Left hindlimb (tissue), 1 donor: ENCODE measurements around the gene ZNF580.

Experiments used
- DNase-seq: peaks from one replicate; pipeline ENCODE4 v3.0.0-alpha.2; 2018

Gene ZNF580

GRCh38 chr19:55647732-55648584, 7.2 kb downstream of the ZNF580 start, which contains the start of gene CCDC106:
TSS of gene CCDC106 (plus strand) at chr19:55648212. CDS start at chr19:55649047, 835 bp downstream.
- DNase-seq = peak; percentile 87

GRCh38 chr19:55648585-55649267, 7.9 kb downstream of the ZNF580 start:
- no peak for DNase-seq

DNA sequence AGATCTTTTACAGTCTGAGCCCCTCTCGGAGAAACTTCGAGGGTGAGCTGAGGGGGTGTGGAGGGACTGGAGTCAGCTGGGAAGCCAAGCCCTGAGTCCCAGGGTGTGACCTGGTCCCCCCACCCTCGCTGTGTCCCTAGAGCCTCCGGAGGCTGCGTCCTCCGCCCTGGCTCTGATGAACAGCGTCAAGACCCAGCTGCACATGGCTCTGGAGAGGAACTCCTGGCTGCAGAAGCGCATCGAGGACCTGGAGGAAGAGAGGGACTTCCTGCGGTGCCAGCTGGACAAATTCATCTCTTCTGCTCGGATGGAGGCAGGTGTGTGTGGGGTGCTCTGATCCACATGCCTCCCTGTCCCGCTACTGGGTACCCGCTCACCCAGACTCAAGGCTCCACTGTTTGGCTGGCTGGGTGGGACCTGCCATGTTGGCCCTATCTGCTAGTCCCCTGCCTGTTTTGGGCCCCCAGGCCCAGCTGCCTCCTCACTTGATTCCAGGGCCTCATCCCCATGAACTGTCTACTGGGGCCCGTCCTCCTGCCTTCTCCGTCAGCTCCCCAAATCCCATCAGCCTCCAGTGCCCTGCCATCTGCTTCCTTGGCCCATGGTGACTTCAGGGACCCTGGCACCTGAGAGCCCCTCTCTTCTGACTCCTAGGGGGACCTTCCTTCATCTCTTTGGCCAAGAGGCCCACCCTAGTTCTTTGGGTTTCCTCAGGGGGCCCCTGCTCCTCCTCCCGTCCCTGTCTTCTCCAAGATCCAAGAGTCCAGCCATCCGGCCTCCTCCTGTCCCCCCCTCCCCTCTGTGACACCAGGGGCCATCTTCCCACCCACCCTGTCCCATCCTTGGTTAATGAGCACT, 8.7 kb downstream of the ZNF580 start:
- DNase-seq = no peak

GRCh38 chr19:55650126-55650557, 9.3 kb downstream of the ZNF580 start:
- DNase-seq = no peak

GRCh38 chr19:55650602-55651230, 9.9 kb downstream of the ZNF580 start:
- no peak for DNase-seq

GRCh38 chr19:55651236-55651635, 10.4 kb downstream of the ZNF580 start:
- DNase-seq = no peak

- no peak for DNase-seq
These were observed 11.7 kb downstream of the ZNF580 start for GRCh38 chr19:55652311-55653128.

DNA sequence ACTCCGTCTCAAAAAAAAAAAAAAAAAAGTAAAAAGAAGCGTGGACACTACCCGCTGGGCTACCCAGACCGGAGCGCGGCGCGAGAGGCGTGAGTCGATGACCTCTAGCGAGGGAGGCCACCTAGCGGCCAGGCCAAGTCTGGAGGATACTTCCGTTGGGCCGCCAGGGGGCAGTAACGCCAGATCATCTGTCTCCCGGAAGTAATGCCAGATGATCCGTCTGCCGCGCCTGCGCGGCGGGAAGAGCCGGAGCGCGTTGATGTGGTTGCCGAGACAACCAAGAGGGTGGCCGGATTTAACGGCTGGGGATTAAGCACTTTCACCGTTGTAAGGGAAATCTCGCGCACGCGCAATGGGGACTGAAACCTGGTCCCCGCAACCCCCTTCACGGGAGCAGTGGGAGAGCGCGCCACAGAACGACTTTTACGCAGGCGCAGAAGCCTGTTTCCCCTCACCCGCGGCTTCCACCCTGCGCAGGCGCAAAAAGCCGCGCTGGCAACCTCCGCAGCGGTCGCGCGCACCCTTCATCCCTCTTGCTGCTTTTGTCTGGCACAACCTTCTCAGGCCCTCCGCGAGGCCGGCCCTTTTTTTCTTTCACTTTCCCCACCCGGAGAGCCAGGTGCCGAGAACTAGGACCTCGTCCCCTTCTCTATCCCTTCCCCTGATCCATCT, 13.0 kb downstream of the ZNF580 start:
- DNase-seq = peak; percentile 99

GRCh38 chr19:55654323-55654867, 13.6 kb downstream of the ZNF580 start:
- DNase-seq = peak; percentile 99

GRCh38 chr19:55654868-55655647, 14.3 kb downstream of the ZNF580 start, which contains the start of gene U2AF2:
TSS of gene U2AF2 (plus strand) at chr19:55655035. CDS start at chr19:55655105, 70 bp downstream.
- DNase-seq = peak; percentile 98

DNA sequence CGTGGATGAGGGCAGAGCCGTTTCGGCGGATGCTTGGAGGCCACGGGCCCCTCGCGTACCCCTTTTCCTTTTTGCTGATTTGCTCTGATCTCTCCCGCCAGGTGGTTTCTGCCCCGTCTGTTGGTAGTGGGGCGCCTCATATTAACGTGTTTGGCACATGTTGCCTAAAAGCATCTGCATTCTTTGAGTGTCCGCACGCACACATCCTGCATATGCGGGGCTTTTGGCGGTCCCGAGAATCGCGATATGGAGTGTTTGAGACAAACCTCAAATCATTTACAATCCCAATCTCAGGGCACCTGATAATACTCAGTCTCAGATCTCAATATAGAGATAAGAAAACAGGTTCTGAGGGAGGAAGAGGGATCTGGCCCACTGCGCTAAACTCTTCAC, 14.8 kb downstream of the ZNF580 start:
- no peak for DNase-seq

GRCh38 chr19:55656552-55656951, 15.8 kb downstream of the ZNF580 start:
- DNase-seq = no peak

DNA sequence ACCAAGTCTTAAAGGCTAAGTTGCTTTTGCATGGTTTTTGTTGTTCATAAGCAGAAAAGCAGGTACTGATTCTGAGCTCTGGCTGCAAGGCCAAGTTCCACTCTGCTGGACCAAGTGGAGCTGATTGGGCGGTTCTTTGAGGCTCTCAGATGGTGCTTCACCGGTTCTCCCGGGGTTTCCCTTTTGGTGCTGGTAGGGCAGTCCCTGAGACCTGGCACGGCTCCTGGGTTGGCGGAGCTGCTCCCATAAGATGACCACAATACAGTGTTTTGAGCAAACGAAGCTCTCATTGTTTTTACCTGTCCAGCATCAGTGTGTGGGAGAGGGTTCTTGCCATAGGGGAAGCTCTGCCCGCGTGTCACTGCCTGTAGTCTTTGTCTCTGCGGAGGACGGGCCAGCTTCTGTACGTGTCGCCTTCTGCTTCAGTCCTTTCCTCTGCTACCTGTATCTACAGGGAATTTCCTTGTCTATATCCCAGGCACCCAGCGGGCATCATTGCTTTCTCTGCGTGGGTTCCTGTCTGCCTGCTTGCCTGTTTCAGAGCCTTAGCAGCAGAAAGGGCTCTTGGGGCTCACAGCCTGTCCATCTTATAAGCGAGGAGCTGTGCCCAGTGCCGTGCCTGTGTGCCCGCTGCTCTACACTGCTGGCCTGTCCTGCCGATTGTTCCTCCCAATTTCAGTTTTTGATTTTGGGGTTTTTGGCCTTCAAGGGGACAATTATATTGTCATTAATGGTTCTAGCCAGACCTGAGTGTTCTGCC, 16.4 kb downstream of the ZNF580 start:
- no peak for DNase-seq

DNA sequence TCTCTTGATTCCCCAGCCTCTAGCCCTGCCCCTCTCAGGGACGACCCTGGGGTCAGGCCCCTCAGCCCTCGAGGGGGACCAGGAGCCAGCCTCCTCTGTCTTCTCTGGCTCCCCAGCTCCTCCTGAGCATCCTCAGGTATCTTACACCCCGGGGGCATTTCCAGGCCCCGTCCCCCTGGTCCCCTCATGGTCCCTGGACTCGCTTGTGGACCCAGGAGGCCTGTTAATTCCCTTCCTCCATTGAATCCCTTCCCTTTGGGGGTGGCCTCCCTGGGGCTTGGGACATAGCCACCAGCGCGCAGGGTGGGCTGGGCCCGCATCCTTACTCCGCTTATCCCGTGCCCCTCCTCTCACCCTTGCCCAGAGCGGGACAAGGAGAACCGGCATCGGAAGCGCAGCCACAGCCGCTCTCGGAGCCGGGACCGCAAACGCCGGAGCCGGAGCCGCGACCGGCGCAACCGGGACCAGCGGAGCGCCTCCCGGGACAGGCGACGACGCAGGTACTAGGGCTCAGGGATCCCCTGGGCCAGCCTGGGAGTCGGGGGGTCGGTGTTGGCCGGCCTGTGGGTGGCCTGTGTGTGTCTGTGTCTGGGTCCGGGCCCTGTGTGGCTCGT, 18.2 kb downstream of the ZNF580 start:
- DNase-seq = no peak

DNA sequence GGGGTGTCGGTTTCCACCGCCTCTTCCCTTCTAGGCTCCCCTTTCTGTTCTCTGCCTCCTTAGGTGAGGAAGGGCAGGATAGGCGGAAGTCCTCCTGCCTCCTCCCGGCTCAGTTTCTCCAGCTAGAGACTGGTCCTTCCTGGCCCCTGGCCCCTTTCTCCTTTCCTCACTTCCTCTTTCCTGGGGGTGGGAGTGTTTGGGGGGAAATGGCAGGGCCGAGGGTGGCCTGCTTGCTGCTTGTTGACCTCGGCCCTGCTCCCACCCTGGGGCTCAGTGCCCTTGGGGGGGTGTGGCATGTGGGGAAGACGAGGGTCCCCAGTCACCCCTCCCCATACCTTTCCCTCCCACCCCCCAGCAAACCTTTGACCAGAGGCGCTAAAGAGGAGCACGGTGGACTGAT, 19.0 kb downstream of the ZNF580 start:
- no peak for DNase-seq

DNA sequence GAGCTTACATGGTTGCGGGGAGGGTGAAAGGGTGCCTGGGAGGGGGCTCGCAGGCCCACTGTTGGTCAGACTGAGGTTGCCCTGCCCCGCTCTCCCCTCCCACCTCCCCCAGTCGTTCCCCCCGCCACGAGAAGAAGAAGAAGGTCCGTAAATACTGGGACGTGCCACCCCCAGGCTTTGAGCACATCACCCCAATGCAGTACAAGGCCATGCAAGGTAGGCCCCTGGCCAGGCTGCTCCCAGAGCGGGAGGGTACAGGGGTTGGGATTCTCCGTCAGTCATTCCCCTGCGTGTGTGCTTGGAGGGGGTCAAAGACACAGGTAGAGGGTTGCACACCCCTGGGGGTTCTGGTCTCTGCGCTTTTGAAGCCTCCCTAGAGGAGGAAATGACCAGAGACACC, 19.6 kb downstream of the ZNF580 start:
- no peak for DNase-seq

DNA sequence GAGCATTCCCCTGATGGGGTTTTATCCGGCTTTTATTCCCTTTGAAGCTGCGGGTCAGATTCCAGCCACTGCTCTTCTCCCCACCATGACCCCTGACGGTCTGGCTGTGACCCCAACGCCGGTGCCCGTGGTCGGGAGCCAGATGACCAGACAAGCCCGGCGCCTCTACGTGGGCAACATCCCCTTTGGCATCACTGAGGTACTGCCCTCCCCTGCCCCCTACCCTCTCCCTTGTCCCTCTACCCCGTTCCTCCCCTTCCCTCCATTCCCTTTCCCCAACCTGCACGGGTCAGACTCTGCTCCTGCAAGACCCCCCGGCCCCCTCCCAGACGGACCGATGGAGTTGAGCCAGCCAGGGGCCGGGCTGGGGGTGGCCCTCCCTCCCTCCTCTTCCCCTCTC, 20.2 kb downstream of the ZNF580 start:
- no peak for DNase-seq

- no peak for DNase-seq
These were observed 21.0 kb downstream of the ZNF580 start for GRCh38 chr19:55661826-55662225.
